GM23248 (cell line): Measurements from ENCODE around the gene PITPNB. TPM values are rescaled to one million over a fixed set of nuclear protein-coding genes. Genes with fewer than 3 reads are reported as not detected.

ENCODE experiments used
- DNase-seq: peaks from one replicate; pipeline ENCODE4 v3.0.0-alpha.2; 2015
- H2AFZ ChIP-seq: fragments of 200-600 bp; sonication (generic); 2 replicates; pipeline ENCODE4 v1.6.1; 2016; ENCODE audit warnings: antibody characterized with exemption
- H3F3A ChIP-seq: fragments of 200-600 bp; sonication (generic); 2 replicates; pipeline ENCODE4 v1.6.1; 2016; ENCODE audit warnings: mild to moderate bottlenecking, antibody characterized with exemption, mixed run types; ENCODE audit not compliant: insufficient read depth
- H3K27ac ChIP-seq: fragments of 200-600 bp; sonication (generic); 2 replicates; pipeline ENCODE4 v1.5.1; 2016; ENCODE audit warnings: mild to moderate bottlenecking
- H3K27me3 ChIP-seq: fragments of 200-600 bp; sonication (generic); replicated peaks from 2 replicates; pipeline ENCODE4 v1.6.1; 2016; ENCODE audit warnings: mild to moderate bottlenecking; ENCODE audit not compliant: insufficient read depth
- H3K36me3 ChIP-seq: fragments of 200-600 bp; sonication (generic); 2 replicates; pipeline ENCODE4 v1.6.1; 2016; ENCODE audit warnings: low read depth, mild to moderate bottlenecking
- H3K4me1 ChIP-seq: fragments of 200-600 bp; sonication (generic); 2 replicates; pipeline ENCODE4 v1.6.1; 2016; ENCODE audit warnings: mild to moderate bottlenecking; ENCODE audit not compliant: insufficient read depth
- H3K4me2 ChIP-seq: fragments of 200-600 bp; sonication (generic); one replicate; pipeline ENCODE4 v1.6.1; 2016; ENCODE audit warnings: mild to moderate bottlenecking; ENCODE audit not compliant: unreplicated experiment
- H3K4me3 ChIP-seq: fragments of 200-600 bp; sonication (generic); 2 replicates; pipeline ENCODE4 v1.5.1; 2016; ENCODE audit warnings: mild to moderate bottlenecking
- H3K79me2 ChIP-seq: fragments of 200-600 bp; sonication (generic); 2 replicates; pipeline ENCODE4 v1.6.1; 2016; ENCODE audit warnings: mild to moderate bottlenecking; ENCODE audit not compliant: insufficient read depth
- H3K9ac ChIP-seq: fragments of 200-600 bp; sonication (generic); 2 replicates; pipeline ENCODE4 v1.6.1; 2016; ENCODE audit warnings: mild to moderate bottlenecking
- H3K9me2 ChIP-seq: fragments of 200-600 bp; sonication (generic); 2 replicates; pipeline ENCODE4 v1.6.1; 2016; ENCODE audit warnings: mixed run types, mild to moderate bottlenecking, moderate library complexity; ENCODE audit not compliant: insufficient read depth
- H3K9me3 ChIP-seq: fragments of 200-600 bp; sonication (generic); one replicate; pipeline ENCODE4 v1.6.1; 2017; ENCODE audit warnings: low read depth
- H4K20me1 ChIP-seq: fragments of 200-600 bp; sonication (generic); 2 replicates; pipeline ENCODE4 v1.6.0; 2016; ENCODE audit not compliant: insufficient read depth
- EZH2 ChIP-seq: fragments of 200-600 bp; sonication (generic); IDR thresholded peaks from 2 replicates; pipeline ENCODE4 v1.6.1; 2018; ENCODE audit warnings: antibody characterized with exemption, mild to moderate bottlenecking; ENCODE audit not compliant: insufficient read depth, poor library complexity, severe bottlenecking
- EZH2phosphoT487 ChIP-seq: fragments of 200-600 bp; sonication (generic); IDR thresholded peaks from 2 replicates; pipeline ENCODE4 v1.6.1; 2018; ENCODE audit warnings: antibody characterized with exemption, moderate library complexity, mild to moderate bottlenecking, low read depth; ENCODE audit not compliant: insufficient read depth
- WGBS, 2 experiments: methylation state at CpG; one replicate each; pipeline ENCODE4 v1.1.6; 2015 to 2017; ENCODE audit warnings: low lambda C conversion rate in 2 of 2, low coverage in 1 of 2; ENCODE audit errors: missing lambda C conversion rate in 2 of 2; 5-methylcytosine and 5-hydroxymethylcytosine counted together
- in situ Hi-C: fragments of 300-500 bp; cut with MboI; formaldehyde crosslinking; loops from 2 replicates; pipeline ENCODE4 v1.15.0; 2020
- polyA plus RNA-seq: library from polyadenylated mRNA; unstranded; fragments of >200 nt; fragmentation: Nextera tagmentation; extraction: Ambion mirVana; gene quantifications from 2 replicates; pipeline ENCODE4 v1.2.1, GENCODE V29; 2016
- total RNA-seq: library from RNA; depleted of rRNA; stranded (reverse); fragments of >200 nt; shearing (Covaris generic); gene quantifications from 2 replicates; pipeline ENCODE4 v1.2.3, GENCODE V29; 2014

PITPNB gene
- total and polyA plus RNA-seq, 2 experiments from 2014 or later, result 17.7 to 82.1 TPM

- TF ChIP-seq EZH2phosphoT487, result no peak
- no peak for TF ChIP-seq EZH2
- no peak for DNase-seq
- H4K20me1 ChIP-seq, result peaks cover 57% of the 10 kb centered on the region
- no peaks in the 10 kb centered on the region for H3K9me3 ChIP-seq
- H3K27me3 ChIP-seq, result no peaks in the 10 kb centered on the region
- peaks cover 80% of the 10 kb centered on the region for H3K79me2 ChIP-seq
- no peak overlapping the region for H3K4me3 ChIP-seq
- peak overlapping the region; percentile 7; the same call in 1 of the 2 replicates for H3K27ac ChIP-seq
- no peak overlapping the region for H2AFZ ChIP-seq
- no peaks in the 10 kb centered on the region for H3K9me2 ChIP-seq
- no peak overlapping the region for H3K9ac ChIP-seq
- in situ Hi-C loops, result no loop called here
- peaks cover 21% of the 10 kb centered on the region for H3F3A ChIP-seq
- H3K4me1 ChIP-seq, result peaks cover 79% of the 10 kb centered on the region
- H3K4me2 ChIP-seq, result no peak overlapping the region
- H3K36me3 ChIP-seq, result peaks cover 9% of the 10 kb centered on the region; the same call in 1 of the 2 replicates
These were observed 3.1 kb downstream of the PITPNB start for GRCh38 chr22:27915986-27916385.

GRCh38 chr22:27913162-27913741, 5.8 kb downstream of the PITPNB start:
- Histone ChIP-seq H3K9me2 (no peaks in the 10 kb centered on the region), H4K20me1 (peaks cover 62% of the 10 kb centered on the region), H3F3A (peaks cover 6% of the 10 kb centered on the region; the same call in 1 of the 2 replicates), H3K36me3 (peaks cover 32% of the 10 kb centered on the region), H3K9ac (no peak overlapping the region), H3K4me3 (no peak overlapping the region), H3K9me3 (no peaks in the 10 kb centered on the region), H3K27me3 (no peaks in the 10 kb centered on the region), H3K27ac (no peak overlapping the region), H3K4me1 (peaks cover 63% of the 10 kb centered on the region), H2AFZ (no peak overlapping the region), H3K79me2 (peaks cover 100% of the 10 kb centered on the region), H3K4me2 (no peak overlapping the region)
- no peak for DNase-seq
- in situ Hi-C loops, result no loop called here
- TF ChIP-seq EZH2 (no peak), EZH2phosphoT487 (no peak)

GRCh38 chr22:27912101-27912500, 7.0 kb downstream of the PITPNB start:
- no peak overlapping the region for H3K4me3 ChIP-seq
- in situ Hi-C loops, result no loop called here
- no peaks in the 10 kb centered on the region for H3K27me3 ChIP-seq
- H3F3A ChIP-seq, result peaks cover 6% of the 10 kb centered on the region; the same call in 1 of the 2 replicates
- no peak for TF ChIP-seq EZH2
- no peak for TF ChIP-seq EZH2phosphoT487
- no peak overlapping the region for H3K9ac ChIP-seq
- H3K36me3 ChIP-seq, result peaks cover 34% of the 10 kb centered on the region
- peaks cover 50% of the 10 kb centered on the region for H4K20me1 ChIP-seq
- peaks cover 52% of the 10 kb centered on the region for H3K4me1 ChIP-seq
- H3K79me2 ChIP-seq, result peaks cover 100% of the 10 kb centered on the region
- no peak for DNase-seq
- H3K4me2 ChIP-seq, result no peak overlapping the region
- H3K27ac ChIP-seq, result no peak overlapping the region
- H2AFZ ChIP-seq, result no peak overlapping the region
- no peaks in the 10 kb centered on the region for H3K9me2 ChIP-seq
- H3K9me3 ChIP-seq, result no peaks in the 10 kb centered on the region

- peaks cover 34% of the 10 kb centered on the region for H3K36me3 ChIP-seq
- peaks cover 49% of the 10 kb centered on the region for H4K20me1 ChIP-seq
- WGBS, 2 experiments, result 92 to 94% methylated on average over 1 of the region's 1 CpG
- H2AFZ ChIP-seq, result no peak overlapping the region
- no peak for TF ChIP-seq EZH2
- H3K4me1 ChIP-seq, result peaks cover 48% of the 10 kb centered on the region
- no peak for DNase-seq
- H3K9ac ChIP-seq, result no peak overlapping the region
- no peak overlapping the region for H3K4me3 ChIP-seq
- peaks cover 100% of the 10 kb centered on the region for H3K79me2 ChIP-seq
- no peaks in the 10 kb centered on the region for H3K9me2 ChIP-seq
- no peak overlapping the region for H3K4me2 ChIP-seq
- peaks cover 12% of the 10 kb centered on the region; the same call in 1 of the 2 replicates for H3F3A ChIP-seq
- H3K27me3 ChIP-seq, result no peaks in the 10 kb centered on the region
- H3K27ac ChIP-seq, result no peak overlapping the region
- in situ Hi-C loops, result no loop called here
- H3K9me3 ChIP-seq, result no peaks in the 10 kb centered on the region
These were observed 7.7 kb downstream of the PITPNB start for GRCh38 chr22:27911330-27911729.

- no peaks in the 10 kb centered on the region for H3K27me3 ChIP-seq
- peaks cover 5% of the 10 kb centered on the region; the same call in 1 of the 2 replicates for H3K4me1 ChIP-seq
- in situ Hi-C loops, result no loop called here
- no peaks in the 10 kb centered on the region for H3K9me2 ChIP-seq
- H3K4me2 ChIP-seq, result no peak overlapping the region
- H3K4me3 ChIP-seq, result no peak overlapping the region
- DNase-seq, result no peak
- H3K9ac ChIP-seq, result no peak overlapping the region
- no peaks in the 10 kb centered on the region for H3K9me3 ChIP-seq
- 16 to 20% methylated on average over 2 of the region's 2 CpGs for WGBS, 2 experiments
- peaks cover 29% of the 10 kb centered on the region for H3F3A ChIP-seq
- H2AFZ ChIP-seq, result no peak overlapping the region
- H3K27ac ChIP-seq, result peak overlapping the region; percentile 20
- peaks cover 100% of the 10 kb centered on the region for H3K79me2 ChIP-seq
- no peak for TF ChIP-seq EZH2
- H4K20me1 ChIP-seq, result peaks cover 12% of the 10 kb centered on the region; the same call in 1 of the 2 replicates
- peaks cover 27% of the 10 kb centered on the region for H3K36me3 ChIP-seq
These were observed 12.8 kb downstream of the PITPNB start for GRCh38 chr22:27906241-27906640.
